Measurements from ENCODE around the gene MCM5. TPM values are rescaled to one million over a fixed set of nuclear protein-coding genes. Genes with fewer than 3 reads are reported as not detected.

Gene MCM5
- total RNA-seq, 1 donor from 2014 or later = 178 TPM

DNA sequence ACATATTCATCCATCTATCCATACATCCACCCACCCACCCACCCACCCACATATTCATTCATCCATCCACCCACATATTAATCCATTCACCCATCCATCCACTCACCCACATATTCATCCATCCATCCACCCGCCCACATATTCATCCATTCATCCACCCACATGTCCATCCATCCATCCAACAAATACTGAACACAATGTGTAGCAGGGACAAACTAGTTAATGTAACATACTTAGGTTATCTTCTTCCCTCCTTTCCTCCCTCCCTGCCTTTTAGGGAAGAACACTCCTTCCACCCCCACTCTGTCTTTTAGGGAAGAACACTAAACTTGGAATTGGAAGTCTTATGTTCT is 39.4 kb downstream of the MCM5 start:
- no peak for DNase-seq
- no peak for TF ChIP-seq CTCF (IDR thresholded peaks at IDR 0.05)
- no peaks in the 10 kb centered on the region for H3K9me3 Mint-ChIP-seq
- intact Hi-C loops (cut with micrococcal nuclease) = no loop called here
- no peaks in the 10 kb centered on the region for H3K4me1 Mint-ChIP-seq
- ChIA-PET CTCF (no interaction called here), POLR2A (no interaction called here)
- no peak overlapping the region for H3K27ac Mint-ChIP-seq
- no peaks in the 10 kb centered on the region for H3K27me3 Mint-ChIP-seq
- no peak overlapping the region for H3K4me3 Mint-ChIP-seq
- no peak for ATAC-seq (ENCODE audit: low read depth)
- H3K36me3 Mint-ChIP-seq (ENCODE audit: low read depth) = peaks cover 42% of the 10 kb centered on the region

DNA sequence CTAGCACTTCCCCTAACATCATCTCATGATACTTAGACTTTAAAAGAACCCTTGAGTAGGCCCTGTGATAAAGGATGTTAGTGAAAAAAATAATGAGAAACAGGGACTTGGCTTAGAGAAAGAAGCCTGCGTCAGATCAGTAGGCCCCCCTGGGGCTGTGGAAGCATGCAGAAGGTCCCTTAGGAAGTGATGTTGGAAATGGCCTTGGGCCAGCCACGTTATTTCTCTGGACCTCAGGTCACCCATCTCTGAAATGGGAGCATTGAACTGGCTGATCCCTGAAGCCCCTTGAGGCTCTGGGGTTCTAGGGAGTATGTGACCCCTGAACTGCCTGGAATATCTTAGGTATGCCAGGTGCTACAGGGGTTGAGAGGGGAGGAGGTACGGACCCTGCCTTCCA is 40.2 kb downstream of the MCM5 start:
- ATAC-seq (ENCODE audit: low read depth) (no peak), DNase-seq (no peak)
- intact Hi-C loops (cut with micrococcal nuclease) = no loop called here
- Mint-ChIP-seq H3K36me3 (ENCODE audit: low read depth) (peaks cover 38% of the 10 kb centered on the region), H3K27ac (no peak overlapping the region), H3K27me3 (no peaks in the 10 kb centered on the region), H3K9me3 (no peaks in the 10 kb centered on the region), H3K4me3 (no peak overlapping the region), H3K4me1 (no peaks in the 10 kb centered on the region)
- CTCF ChIA-PET = no interaction called here
- no peak for TF ChIP-seq CTCF (IDR thresholded peaks at IDR 0.05)
- POLR2A ChIA-PET = no interaction called here

GRCh38 chr22:35441489-35442100 is 41.7 kb downstream of the MCM5 start:
- ChIA-PET CTCF (no interaction called here), POLR2A (no interaction called here)
- no peak for TF ChIP-seq CTCF (IDR thresholded peaks at IDR 0.05)
- intact Hi-C loops (cut with micrococcal nuclease) = no loop called here
- H3K4me3 Mint-ChIP-seq = no peak overlapping the region
- peaks cover 42% of the 10 kb centered on the region for H3K36me3 Mint-ChIP-seq (ENCODE audit: low read depth)
- H3K27ac Mint-ChIP-seq = no peak overlapping the region
- no peak for DNase-seq
- no peaks in the 10 kb centered on the region for H3K27me3 Mint-ChIP-seq
- H3K9me3 Mint-ChIP-seq = no peaks in the 10 kb centered on the region
- H3K4me1 Mint-ChIP-seq = no peaks in the 10 kb centered on the region
- no peak for ATAC-seq (ENCODE audit: low read depth)

- Mint-ChIP-seq H3K27me3 (no peaks in the 10 kb centered on the region), H3K36me3 (ENCODE audit: low read depth) (peaks cover 47% of the 10 kb centered on the region), H3K9me3 (no peaks in the 10 kb centered on the region), H3K4me1 (no peaks in the 10 kb centered on the region), H3K4me3 (no peak overlapping the region), H3K27ac (no peak overlapping the region)
- no peak for DNase-seq
- no peak for TF ChIP-seq CTCF (IDR thresholded peaks at IDR 0.05)
- ChIA-PET POLR2A (no interaction called here), CTCF (no interaction called here)
- intact Hi-C loops (cut with micrococcal nuclease) = no loop called here
- ATAC-seq (ENCODE audit: low read depth) = no peak
These were observed 42.5 kb downstream of the MCM5 start for GRCh38 chr22:35442471-35442870.

DNA sequence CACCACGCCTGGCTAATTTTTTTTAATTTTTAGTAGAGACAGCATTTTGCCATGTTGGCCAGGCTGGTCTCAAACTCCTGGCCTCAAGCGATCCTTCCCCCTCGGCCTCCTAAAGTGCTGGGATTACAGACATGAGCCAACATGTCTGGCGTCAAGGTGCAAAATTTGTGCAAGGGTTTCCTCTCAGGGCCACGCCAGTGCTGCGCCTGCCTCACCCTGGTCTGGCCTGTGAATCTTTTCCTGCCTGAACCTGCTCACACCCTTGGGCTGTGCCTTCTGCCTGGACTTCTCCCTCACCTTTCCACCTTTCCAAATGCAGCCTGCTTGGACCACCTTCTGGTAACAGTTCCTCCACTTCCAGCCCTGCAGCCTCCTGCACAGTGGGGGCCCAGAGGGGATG is 43.4 kb downstream of the MCM5 start:
- H3K9me3 Mint-ChIP-seq = no peaks in the 10 kb centered on the region
- no peak overlapping the region for H3K4me3 Mint-ChIP-seq
- H3K4me1 Mint-ChIP-seq = peaks cover 5% of the 10 kb centered on the region
- H3K27ac Mint-ChIP-seq = no peak overlapping the region
- CTCF ChIA-PET = no interaction called here
- ATAC-seq (ENCODE audit: low read depth) = no peak
- no peak for TF ChIP-seq CTCF (IDR thresholded peaks at IDR 0.05)
- POLR2A ChIA-PET = no interaction called here
- intact Hi-C loops (cut with micrococcal nuclease) = no loop called here
- H3K27me3 Mint-ChIP-seq = no peaks in the 10 kb centered on the region
- H3K36me3 Mint-ChIP-seq (ENCODE audit: low read depth) = peaks cover 51% of the 10 kb centered on the region
- DNase-seq = no peak
